Measurements from ENCODE around the gene FTL. TPM values are rescaled to one million over a fixed set of nuclear protein-coding genes. Genes with fewer than 3 reads are reported as not detected.

Gene FTL
- total and polyA plus RNA-seq, 4 donors: 2,528 to 16,395 (median 12,201) TPM

DNA sequence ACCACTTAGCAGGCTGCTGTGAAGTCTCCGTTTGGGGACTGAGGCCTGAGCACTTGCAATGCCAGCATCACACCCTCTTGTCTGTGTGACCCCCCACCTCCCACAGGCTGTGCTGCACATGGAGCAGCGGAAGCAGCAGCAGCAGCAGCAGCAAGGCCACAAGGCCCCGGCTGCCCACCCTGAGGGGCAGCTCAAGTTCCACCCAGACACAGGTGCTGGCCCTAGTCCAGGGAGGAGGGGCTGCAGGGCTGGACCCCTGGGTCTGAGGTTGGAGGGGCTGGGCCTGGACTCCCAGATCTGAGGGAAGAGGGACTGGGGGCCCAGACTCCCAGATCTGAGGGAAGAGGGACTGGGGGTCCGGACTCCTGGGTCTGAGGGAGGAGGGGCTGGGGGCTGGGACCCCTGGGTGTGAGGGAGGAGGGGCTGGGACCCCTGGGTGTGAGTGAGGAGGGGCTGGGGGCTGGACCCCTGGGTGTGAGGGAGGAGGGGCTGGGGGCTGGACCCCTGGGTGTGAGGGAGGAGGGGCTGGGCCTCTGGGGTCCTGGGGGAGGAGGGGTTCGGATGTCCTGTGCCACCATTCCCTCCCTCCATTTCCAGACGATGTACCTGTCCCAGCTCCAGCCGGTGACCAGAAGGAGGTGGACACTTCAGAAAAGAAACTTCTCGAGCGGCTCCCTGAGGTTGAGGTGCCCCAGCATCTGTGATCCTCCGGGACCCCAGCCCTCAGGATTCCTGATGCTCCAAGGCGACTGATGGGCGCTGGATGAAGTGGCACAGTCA lies 43.2 kb upstream of the FTL start:
- WGBS: 95% methylated on average over 12 of the region's 12 CpGs

More for the DNA sequence above, 43.2 kb upstream of the FTL start:
- H3K4me3 ChIP-seq (ENCODE audit: low read depth in 1 of 3, low read length in 3 of 3): no peak overlapping the region
- H3K4me1 ChIP-seq (ENCODE audit: control insufficient read depth in 4 of 4, insufficient read depth in 4 of 4, low read length in 3 of 4): no peaks in the 10 kb centered on the region
- no peaks in the 10 kb centered on the region for H3K27me3 ChIP-seq (ENCODE audit: control insufficient read depth in 4 of 4, insufficient read depth in 4 of 4, low read length in 3 of 4)
- TF ChIP-seq HNF4G (IDR thresholded peaks at IDR 0.05): no peak
- no peak for TF ChIP-seq RXRA (IDR thresholded peaks at IDR 0.05)
- no peak for TF ChIP-seq GABPA (IDR thresholded peaks at IDR 0.05 in 1 of 2, conservative IDR thresholded peaks at IDR 0.05 in 1 of 2)
- no peak for TF ChIP-seq TAF1 (conservative IDR thresholded peaks at IDR 0.05)
- no peak for TF ChIP-seq SP1 (IDR thresholded peaks at IDR 0.05)
- TF ChIP-seq YY1 (IDR thresholded peaks at IDR 0.05): no peak
- TF ChIP-seq MAX (IDR thresholded peaks at IDR 0.05): no peak
- no peak for TF ChIP-seq FOXA2 (IDR thresholded peaks at IDR 0.05)
- no peak for TF ChIP-seq HNF4A (conservative IDR thresholded peaks at IDR 0.05)
- no peak for TF ChIP-seq EGR1 (IDR thresholded peaks at IDR 0.05; ENCODE audit: low read depth in 2 of 2)
- TF ChIP-seq, protein P1, sequence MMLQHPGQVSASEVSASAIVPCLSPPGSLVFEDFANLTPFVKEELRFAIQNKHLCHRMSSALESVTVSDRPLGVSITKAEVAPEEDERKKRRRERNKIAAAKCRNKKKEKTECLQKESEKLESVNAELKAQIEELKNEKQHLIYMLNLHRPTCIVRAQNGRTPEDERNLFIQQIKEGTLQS (IDR thresholded peaks at IDR 0.05): no peak
- TF ChIP-seq REST (IDR thresholded peaks at IDR 0.05): no peak
- TF ChIP-seq FOXA1 (IDR thresholded peaks at IDR 0.05): no peak
- TF ChIP-seq, protein P2, sequence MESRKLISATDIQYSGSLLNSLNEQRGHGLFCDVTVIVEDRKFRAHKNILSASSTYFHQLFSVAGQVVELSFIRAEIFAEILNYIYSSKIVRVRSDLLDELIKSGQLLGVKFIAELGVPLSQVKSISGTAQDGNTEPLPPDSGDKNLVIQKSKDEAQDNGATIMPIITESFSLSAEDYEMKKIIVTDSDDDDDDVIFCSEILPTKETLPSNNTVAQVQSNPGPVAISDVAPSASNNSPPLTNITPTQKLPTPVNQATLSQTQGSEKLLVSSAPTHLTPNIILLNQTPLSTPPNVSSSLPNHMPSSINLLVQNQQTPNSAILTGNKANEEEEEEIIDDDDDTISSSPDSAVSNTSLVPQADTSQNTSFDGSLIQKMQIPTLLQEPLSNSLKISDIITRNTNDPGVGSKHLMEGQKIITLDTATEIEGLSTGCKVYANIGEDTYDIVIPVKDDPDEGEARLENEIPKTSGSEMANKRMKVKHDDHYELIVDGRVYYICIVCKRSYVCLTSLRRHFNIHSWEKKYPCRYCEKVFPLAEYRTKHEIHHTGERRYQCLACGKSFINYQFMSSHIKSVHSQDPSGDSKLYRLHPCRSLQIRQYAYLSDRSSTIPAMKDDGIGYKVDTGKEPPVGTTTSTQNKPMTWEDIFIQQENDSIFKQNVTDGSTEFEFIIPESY (IDR thresholded peaks at IDR 0.05): no peak
- TF ChIP-seq JUND (IDR thresholded peaks at IDR 0.05): no peak
- TF ChIP-seq CTCF (IDR thresholded peaks at IDR 0.05; ENCODE audit: low read depth, low read length, missing input control): no peak
- no peak for TF ChIP-seq NR2F2 (IDR thresholded peaks at IDR 0.05)
- H3K36me3 ChIP-seq (ENCODE audit: control insufficient read depth in 4 of 4, insufficient read depth in 3 of 4, low read depth in 1 of 4, low read length in 3 of 4): peaks cover 11 to 40% (median 34%) of the 10 kb centered on the region in 4 donors
- no peaks in the 10 kb centered on the region for H3K9me3 ChIP-seq (ENCODE audit: control insufficient read depth in 4 of 4, low read length in 3 of 4)
- no peak overlapping the region for H3K9ac ChIP-seq (ENCODE audit: low read depth in 1 of 2, low read length in 2 of 2)
- DNase-seq (ENCODE audit: low spot score): no peak
- no peak overlapping the region for H3K27ac ChIP-seq (ENCODE audit: low read depth in 1 of 2, low read length in 2 of 2)
